Stimulated activated naive B cell treated with anti-CD40 and anti-IgM and Interleukin-4, amounts not matched to agents 10 μg/mL and 1 μg/mL and 100 μg/mL, for 72 hours (primary cell): ENCODE data around the gene MSANTD1.

Experiments
- ATAC-seq, 2 donors: fragments of 150-1000 bp; cut with Tn5 transposase; replicated peaks; 2 replicates each; pipeline ENCODE4 v1.10.0; 2021; ENCODE audit warnings: moderate library complexity in 1 of 2
- DNase-seq: peaks from one replicate; pipeline ENCODE4 v3.0.0; 2021
- H3K27ac Mint-ChIP-seq: one replicate; pipeline ENCODE4 v1.8.0; 2022; ENCODE audit warnings: mild to moderate bottlenecking, mixed read lengths
- H3K27me3 Mint-ChIP-seq, 2 donors: one replicate each; pipeline ENCODE4 v1.8.0; 2022; ENCODE audit warnings: mixed read lengths in 2 of 2
- H3K36me3 Mint-ChIP-seq, 2 donors: one replicate each; pipeline ENCODE4 v1.8.0; 2022; ENCODE audit warnings: mixed read lengths in 2 of 2, mild to moderate bottlenecking in 1 of 2
- H3K4me1 Mint-ChIP-seq, 2 donors: one replicate each; pipeline ENCODE4 v1.8.0; 2022; ENCODE audit warnings: mixed read lengths in 2 of 2, mild to moderate bottlenecking in 1 of 2
- H3K4me3 Mint-ChIP-seq, 2 donors: one replicate each; pipeline ENCODE4 v1.8.0; 2022; ENCODE audit warnings: mild to moderate bottlenecking in 2 of 2, mixed read lengths in 2 of 2, moderate library complexity in 1 of 2
- H3K9me3 Mint-ChIP-seq, 2 donors: one replicate each; pipeline ENCODE4 v1.8.0; 2022; ENCODE audit warnings: mixed read lengths in 2 of 2, mild to moderate bottlenecking in 1 of 2

The MSANTD1 gene

DNA sequence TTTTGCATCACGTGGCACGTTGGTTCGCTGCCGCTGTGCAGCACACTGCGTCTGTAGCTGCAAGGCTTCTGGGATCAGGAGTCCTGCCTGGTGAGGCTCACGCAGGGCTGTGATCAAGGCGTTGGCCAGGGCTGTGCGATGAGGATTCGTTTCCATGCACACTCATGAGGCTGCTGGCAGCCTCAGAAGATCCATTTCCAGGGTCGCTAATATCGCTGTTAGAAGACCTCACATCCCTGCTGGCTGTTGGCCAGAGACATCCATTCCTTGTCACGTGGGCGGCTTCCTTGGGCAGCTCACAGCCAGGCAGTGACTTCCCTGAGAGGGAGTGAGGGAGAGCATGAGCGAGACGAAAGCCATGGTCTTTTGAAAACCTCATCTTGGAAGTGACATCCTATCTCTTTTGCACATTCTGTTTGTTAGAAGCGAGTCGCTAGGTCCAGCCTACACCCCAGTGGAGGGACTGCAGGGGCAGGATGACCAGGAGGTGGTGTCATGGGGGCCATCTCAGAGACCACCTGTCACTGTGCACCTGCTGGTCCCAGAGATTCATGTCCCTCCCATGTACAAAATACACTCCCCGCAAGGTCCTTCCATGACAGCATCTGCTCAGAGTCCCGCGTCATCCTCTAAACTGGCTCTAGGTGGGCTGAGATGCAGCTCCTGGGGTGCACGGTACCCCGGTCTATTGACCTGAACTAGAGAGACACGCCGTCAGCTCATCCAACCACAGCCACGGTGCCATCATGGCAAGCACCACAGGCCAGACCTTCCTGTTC, 56.1 kb downstream of the MSANTD1 start:
- H3K27ac Mint-ChIP-seq = no peak overlapping the region
- ATAC-seq (no peak), DNase-seq (no peak)
- H3K9me3 Mint-ChIP-seq = no peaks in the 10 kb centered on the region
- H3K27me3 Mint-ChIP-seq = peaks cover 5% of the 10 kb centered on the region in 2 donors
- no peaks in the 10 kb centered on the region for H3K36me3 Mint-ChIP-seq
- peaks cover 39 to 46% of the 10 kb centered on the region in 2 donors for H3K4me1 Mint-ChIP-seq
- H3K4me3 Mint-ChIP-seq = no peak overlapping the region

GRCh38 chr4:3305610-3306371, 56.8 kb downstream of the MSANTD1 start:
- Mint-ChIP-seq H3K4me1 (peaks cover 39 to 46% of the 10 kb centered on the region in 2 donors), H3K9me3 (no peaks in the 10 kb centered on the region), H3K27ac (peak overlapping the region; percentile 43), H3K27me3 (peaks cover 5% of the 10 kb centered on the region in 2 donors), H3K36me3 (no peaks in the 10 kb centered on the region), H3K4me3 (no peak overlapping the region)
- DNase-seq (no peak), ATAC-seq (no peak)
